NCI-H2227 (cell line): Measurements from ENCODE around the gene TTLL8.

Source experiments
- DNase-seq: peaks from one replicate; lab custom pipeline; 2025; ENCODE audit not compliant: unreplicated experiment; lab: John Stamatoyannopoulos, UW

Gene TTLL8

DNA sequence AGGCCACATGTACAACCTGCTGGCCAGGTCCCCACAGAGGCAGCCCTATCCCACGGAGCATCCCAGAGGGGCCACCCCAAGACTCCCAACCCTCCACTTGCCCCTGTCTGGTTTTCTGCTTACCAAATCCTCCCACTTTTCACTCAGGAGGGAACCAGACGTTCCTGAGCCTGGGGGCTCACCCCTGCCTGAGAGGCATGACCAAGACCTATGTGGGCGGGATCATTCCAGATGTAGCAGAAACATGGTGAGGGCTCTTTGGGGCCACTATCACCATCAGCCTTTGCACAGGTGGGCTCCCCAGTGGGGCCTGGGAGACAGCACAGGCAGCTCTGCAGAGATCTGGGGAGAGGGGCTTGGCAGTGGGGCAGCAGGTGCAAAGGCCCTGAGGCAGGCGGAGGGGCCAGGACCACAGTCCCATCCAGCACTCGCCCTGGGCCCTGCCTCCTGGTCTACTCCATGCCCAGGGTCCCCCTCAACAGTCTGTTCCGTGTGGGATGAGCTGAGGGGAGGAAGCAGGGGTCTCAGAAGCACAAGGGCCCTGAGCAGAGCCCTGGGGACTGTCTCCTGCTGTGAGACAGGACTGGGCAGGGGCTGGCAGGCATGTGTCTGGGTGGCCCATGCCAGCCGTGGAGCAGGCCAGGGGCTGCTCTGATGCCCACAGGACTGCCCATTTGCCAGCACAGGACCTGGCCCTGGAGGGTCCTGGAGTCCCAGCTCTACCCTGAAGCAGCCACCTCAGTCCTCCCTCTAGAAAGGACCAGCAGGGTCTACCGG lies 88.2 kb downstream of the TTLL8 start:
- DNase-seq, result no peak

DNA sequence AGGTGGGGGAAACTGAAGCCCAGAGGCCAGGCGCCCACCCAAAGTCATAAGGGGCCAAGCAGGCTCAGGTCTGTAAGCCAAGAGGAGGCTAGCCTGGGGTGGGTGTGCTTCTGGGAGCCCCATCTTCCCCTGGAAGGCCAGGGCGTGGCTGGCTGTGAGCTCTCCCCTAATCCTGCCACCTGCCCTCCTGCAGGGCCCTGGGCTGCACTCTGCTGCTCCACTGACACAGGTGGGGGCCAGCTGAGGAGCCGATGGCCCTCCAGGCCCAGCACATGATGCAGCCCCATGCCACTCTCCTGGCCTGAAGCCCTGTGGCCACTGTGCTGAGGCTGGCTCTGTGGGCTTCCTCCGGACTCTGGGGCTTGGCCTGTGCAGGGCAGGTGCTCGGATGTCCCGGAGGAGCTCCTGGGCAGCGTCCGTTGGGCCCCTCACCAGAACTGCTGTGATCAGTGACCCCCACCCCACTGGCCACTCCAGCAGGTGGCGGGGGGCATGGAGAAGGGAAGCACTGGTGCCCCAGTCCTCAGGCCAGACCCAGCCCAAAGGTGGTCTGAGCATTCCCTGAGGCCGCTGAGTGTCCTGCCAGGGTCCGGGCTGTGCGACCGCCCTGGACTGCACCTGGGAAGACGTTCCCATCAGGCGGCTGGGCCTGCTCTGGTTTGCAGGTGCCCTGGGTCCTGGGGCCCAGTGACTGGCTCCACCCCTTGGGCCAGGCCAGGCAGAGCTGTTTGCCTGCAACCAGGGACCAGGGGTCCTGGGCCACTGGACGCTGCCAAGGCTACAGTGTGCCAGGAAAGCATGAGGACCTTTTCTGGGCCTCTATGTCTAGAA lies 89.1 kb downstream of the TTLL8 start:
- no peak for DNase-seq
